ENCODE results near the gene TMEM272. TPM values are rescaled to one million over a fixed set of nuclear protein-coding genes. Genes with fewer than 3 reads are reported as not detected.

Gene TMEM272
- 1 to 10 TPM in 1 of 2 donors, under 1 TPM in 1; 0.68 to 1.4 TPM for total RNA-seq
- long read RNA-seq, partial matches to known transcripts = 0 of 1 reads
- long read RNA-seq, other reads (novel, unspliced or antisense) = 1 of 1 reads

DNA sequence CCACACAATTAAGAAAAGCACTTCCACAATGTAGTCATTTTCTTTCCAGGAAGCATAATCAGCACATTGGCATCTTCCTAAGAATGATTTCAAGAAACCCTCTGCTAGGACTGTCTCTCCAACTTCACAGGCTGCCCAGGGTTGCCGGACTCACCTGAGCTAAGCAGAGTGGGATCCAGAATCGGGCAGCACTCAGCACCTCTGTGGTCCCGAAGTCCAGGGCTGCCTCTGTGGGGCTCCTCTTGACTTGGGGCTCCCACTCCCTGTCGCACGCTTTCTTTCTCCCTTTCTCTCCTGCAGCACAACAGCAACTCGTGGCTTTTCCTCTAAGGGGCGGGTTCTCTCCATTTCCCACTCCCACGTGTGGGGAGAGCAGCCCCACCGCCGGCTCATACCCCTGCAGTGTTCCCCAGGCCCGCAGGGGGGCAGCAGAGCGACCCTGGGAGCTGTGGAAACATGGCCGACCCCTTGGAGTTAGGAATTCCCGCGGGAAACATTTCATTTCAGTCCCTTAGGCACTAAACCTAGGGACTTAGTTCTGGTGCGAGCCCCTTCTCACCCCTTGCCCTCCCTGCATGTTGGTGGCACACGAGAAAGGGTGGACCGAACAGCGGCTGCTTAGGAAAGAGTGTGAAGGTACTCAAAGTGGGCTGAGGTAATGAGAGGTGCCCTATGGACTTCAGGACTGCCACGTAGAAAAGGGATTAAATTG lies at the start of gene TMEM272:
TMEM272 (minus strand) TSS at position 316 of the 712 bp plus-strand sequence. CDS start 6,647 bp downstream, outside the sequence.
- intact Hi-C loops (cut with DNase I) = loop anchor here in 1 of 2 donors (10.0 kb wide), 1 partner anchor 280 kb away; the partner anchor contains the start of gene NEK5
- DNase-seq = peak; percentile 61
- peak; percentile 84 to 90 for ATAC-seq

DNA sequence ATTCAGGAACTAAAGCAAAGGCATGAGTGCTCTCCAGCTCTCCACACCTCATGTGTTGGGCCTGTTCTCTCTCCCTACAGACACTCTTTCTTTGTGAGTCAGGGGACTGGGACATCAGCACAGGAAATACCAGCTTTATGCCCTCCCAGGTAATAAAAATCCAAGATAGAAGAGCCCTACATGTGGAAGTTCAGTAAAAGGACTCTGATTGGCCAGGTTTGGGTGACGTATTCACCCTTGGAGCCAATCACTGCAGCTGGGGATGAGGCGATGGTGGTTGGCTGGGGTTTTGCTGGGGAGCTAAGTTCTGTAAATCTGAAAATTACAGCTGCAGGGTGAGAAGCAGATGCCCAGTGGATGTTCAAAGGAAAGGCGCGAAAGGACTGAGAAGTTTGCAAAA lies 49.3 kb upstream of the TMEM272 start:
- intact Hi-C loops (cut with DNase I) = loop anchor here (10.0 kb wide), 2 partner anchors 111 to 231 kb away; partner anchors contain the start of gene NEK5 (in 1 of the 2)
- DNase-seq (no peak), ATAC-seq (no peak)

- DNase-seq = no peak
- intact Hi-C loops (cut with DNase I) = loop anchor here (10.0 kb wide), 2 partner anchors 112 to 232 kb away; partner anchors contain the start of gene NEK5 (in 1 of the 2)
- no peak for ATAC-seq
Observed at GRCh38 chr13:51892657-51893056, 47.7 kb upstream of the TMEM272 start.

- intact Hi-C loops (cut with DNase I) = no loop called here
- no peak for DNase-seq
- no peak for ATAC-seq
Observed at GRCh38 chr13:51887468-51887867, 42.5 kb upstream of the TMEM272 start.

GRCh38 chr13:51885651-51886050 lies 40.7 kb upstream of the TMEM272 start:
- DNase-seq (no peak), ATAC-seq (no peak)
- intact Hi-C loops (cut with DNase I) = no loop called here

- DNase-seq (no peak), ATAC-seq (no peak)
- intact Hi-C loops (cut with DNase I) = no loop called here
Observed at GRCh38 chr13:51883226-51883600, 38.2 kb upstream of the TMEM272 start.

GRCh38 chr13:51882570-51883225 lies 37.7 kb upstream of the TMEM272 start:
- ATAC-seq (no peak), DNase-seq (no peak)
- intact Hi-C loops (cut with DNase I) = no loop called here

DNA sequence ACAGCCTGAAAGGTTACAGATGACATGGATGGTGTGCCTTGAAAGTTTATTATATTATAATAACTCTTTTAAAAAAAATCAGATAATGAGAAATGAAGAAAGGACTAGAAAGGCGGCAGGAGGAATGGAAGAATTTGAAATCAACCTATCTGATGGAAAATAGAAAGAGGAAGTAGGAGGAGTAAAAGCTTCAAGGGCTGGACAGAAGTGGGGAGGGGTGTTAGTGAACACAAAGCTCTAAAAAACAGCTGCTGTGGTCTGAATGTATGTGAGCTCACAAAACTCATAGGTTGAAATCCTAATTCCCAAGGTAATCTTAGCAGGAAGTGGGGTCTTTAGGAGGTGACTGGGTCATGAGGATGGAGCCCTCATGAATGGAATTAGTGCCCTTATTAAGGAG lies 36.3 kb upstream of the TMEM272 start:
- ATAC-seq = no peak
- no peak for DNase-seq
- intact Hi-C loops (cut with DNase I) = no loop called here

DNA sequence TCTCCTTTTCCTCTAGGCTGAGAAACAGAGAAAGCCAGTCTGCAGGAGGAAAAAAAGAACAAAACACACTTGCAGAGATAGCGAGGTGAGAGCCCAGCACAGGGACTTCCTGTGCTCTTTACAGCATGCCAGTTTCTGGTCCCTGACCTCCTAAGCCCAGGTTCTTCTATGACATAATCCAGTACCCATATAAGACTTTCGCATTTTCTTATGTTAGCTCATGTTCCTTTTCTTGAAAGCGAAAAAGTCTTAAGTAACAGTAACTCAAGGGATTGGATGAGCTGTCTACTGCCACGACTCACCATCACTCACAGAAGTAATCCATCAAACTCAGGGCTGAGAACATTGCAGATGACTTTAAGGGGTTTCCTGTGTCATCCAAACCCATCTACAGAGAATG lies 34.2 kb upstream of the TMEM272 start:
- intact Hi-C loops (cut with DNase I) = no loop called here
- DNase-seq (no peak), ATAC-seq (no peak)

- ATAC-seq (no peak), DNase-seq (no peak)
- intact Hi-C loops (cut with DNase I) = no loop called here
Observed at GRCh38 chr13:51874651-51875050, 29.7 kb upstream of the TMEM272 start.

DNA sequence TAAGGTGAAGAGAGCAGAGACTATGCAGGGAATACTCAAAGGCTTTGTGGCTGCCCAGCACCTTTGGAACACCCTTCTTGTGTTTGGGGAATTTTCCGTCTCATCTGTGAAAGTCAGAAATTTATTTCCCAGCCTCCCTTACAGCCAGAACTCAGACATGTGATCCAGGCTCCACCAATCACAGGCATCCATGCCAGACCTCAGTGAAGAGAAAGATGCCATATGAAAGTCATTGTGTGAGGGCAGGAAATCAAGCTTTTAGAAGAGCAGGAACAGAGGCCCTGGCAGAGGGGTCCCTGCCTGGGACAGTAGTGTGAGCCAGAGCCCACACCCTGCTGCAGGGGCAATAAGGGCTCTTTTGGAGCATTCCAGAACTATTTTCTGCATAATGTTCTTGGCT lies 28.9 kb upstream of the TMEM272 start:
- DNase-seq = no peak
- ATAC-seq = no peak
- intact Hi-C loops (cut with DNase I) = no loop called here

GRCh38 chr13:51873117-51873798 lies 28.3 kb upstream of the TMEM272 start:
- ATAC-seq = no peak
- intact Hi-C loops (cut with DNase I) = no loop called here
- DNase-seq = no peak

DNA sequence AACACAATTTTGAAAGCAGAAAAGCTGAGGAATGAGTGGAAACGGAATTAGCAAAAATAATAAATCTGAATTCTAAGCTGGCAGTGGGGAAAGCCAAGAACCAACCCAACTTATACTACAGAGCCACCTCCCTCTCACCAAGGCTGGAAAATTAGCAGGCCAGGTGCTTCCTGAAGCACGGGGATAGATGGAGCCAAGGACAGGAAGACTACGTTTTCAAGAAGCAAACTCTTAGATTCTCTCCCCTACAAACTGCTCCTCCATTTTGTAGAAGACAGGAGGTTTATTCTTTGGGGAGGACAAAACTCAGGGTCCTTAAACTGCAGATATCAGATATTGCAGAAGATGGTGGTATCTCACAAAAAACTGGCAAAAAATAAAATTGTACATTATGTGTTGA lies 25.6 kb upstream of the TMEM272 start:
- ATAC-seq (no peak), DNase-seq (no peak)
- intact Hi-C loops (cut with DNase I) = no loop called here

GRCh38 chr13:51869916-51870315 lies 24.9 kb upstream of the TMEM272 start:
- ATAC-seq (no peak), DNase-seq (no peak)
- intact Hi-C loops (cut with DNase I) = no loop called here

GRCh38 chr13:51867062-51867461 lies 22.1 kb upstream of the TMEM272 start:
- ATAC-seq (no peak), DNase-seq (no peak)
- intact Hi-C loops (cut with DNase I) = no loop called here

- ATAC-seq (no peak), DNase-seq (no peak)
- intact Hi-C loops (cut with DNase I) = no loop called here
Observed at GRCh38 chr13:51865838-51866237, 20.9 kb upstream of the TMEM272 start.

DNA sequence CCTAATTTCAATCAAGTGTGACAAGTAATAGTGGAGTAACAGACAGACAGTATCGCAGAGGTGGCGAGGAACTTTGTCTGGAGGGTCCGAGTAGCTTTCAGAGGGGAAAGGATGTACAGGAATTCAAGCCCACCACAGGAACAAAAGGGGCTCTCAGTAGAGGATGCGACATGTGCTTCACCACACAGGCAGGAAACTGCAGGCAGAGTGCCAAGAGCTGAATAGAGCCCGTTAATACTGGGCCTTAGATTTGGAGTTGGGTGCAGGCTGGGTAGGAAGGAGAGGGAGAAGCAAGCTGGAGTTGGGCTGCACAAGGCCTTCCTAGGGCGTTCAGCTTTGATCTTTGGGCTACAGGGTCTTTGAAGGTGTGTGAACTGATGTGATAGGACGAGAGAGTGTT lies 18.0 kb upstream of the TMEM272 start:
- no peak for DNase-seq
- ATAC-seq = no peak
- intact Hi-C loops (cut with DNase I) = no loop called here

- DNase-seq = no peak
- intact Hi-C loops (cut with DNase I) = no loop called here
- ATAC-seq = no peak
Observed at GRCh38 chr13:51861723-51862300, 16.8 kb upstream of the TMEM272 start, which contains the start of gene CCDC70. Gene CCDC70 (plus strand): TSS chr13:51861969. CDS start chr13:51865412, 3,443 bp downstream.

GRCh38 chr13:51858433-51859247 lies 13.7 kb upstream of the TMEM272 start:
- intact Hi-C loops (cut with DNase I) = no loop called here
- ATAC-seq (no peak), DNase-seq (no peak)
